Measurements from ENCODE around the gene OSER1.
A peak's percentile ranks its signal among the peaks of the same experiment; 100 is the strongest.

Gene OSER1

GRCh38 chr20:44224637-44225036, 14.1 kb upstream of the OSER1 start:
- WGBS (ENCODE audit: insufficient coverage, insufficient read length) = no CpG with 5 or more reads among the region's 5 CpGs
- Histone ChIP-seq H3K9me3 (ENCODE audit: control insufficient read depth, insufficient read depth, low read length) (no peaks in the 10 kb centered on the region), H3K27ac (ENCODE audit: low read length) (no peak overlapping the region), H3K4me1 (ENCODE audit: control insufficient read depth, insufficient read depth, low read length) (no peaks in the 10 kb centered on the region), H3K4me3 (ENCODE audit: low read length) (no peak overlapping the region), H3K27me3 (ENCODE audit: control insufficient read depth, insufficient read depth, low read length) (no peaks in the 10 kb centered on the region), H3K36me3 (ENCODE audit: control insufficient read depth, insufficient read depth, low read length) (no peaks in the 10 kb centered on the region)
- no peak for DNase-seq (ENCODE audit: low read depth, low spot score)

GRCh38 chr20:44223721-44224120, 13.2 kb upstream of the OSER1 start:
- Histone ChIP-seq H3K4me3 (ENCODE audit: low read length) (no peak overlapping the region), H3K27me3 (ENCODE audit: control insufficient read depth, insufficient read depth, low read length) (no peaks in the 10 kb centered on the region), H3K4me1 (ENCODE audit: control insufficient read depth, insufficient read depth, low read length) (no peaks in the 10 kb centered on the region), H3K9me3 (ENCODE audit: control insufficient read depth, insufficient read depth, low read length) (no peaks in the 10 kb centered on the region), H3K27ac (ENCODE audit: low read length) (no peak overlapping the region), H3K36me3 (ENCODE audit: control insufficient read depth, insufficient read depth, low read length) (no peaks in the 10 kb centered on the region)
- WGBS (ENCODE audit: insufficient coverage, insufficient read length) = no CpG with 5 or more reads among the region's 5 CpGs
- DNase-seq (ENCODE audit: low read depth, low spot score) = no peak

GRCh38 chr20:44222633-44223368, 12.2 kb upstream of the OSER1 start:
- WGBS (ENCODE audit: insufficient coverage, insufficient read length) = no CpG with 5 or more reads among the region's 7 CpGs
- no peaks in the 10 kb centered on the region for H3K9me3 ChIP-seq (ENCODE audit: control insufficient read depth, insufficient read depth, low read length)
- H3K27me3 ChIP-seq (ENCODE audit: control insufficient read depth, insufficient read depth, low read length) = no peaks in the 10 kb centered on the region
- DNase-seq (ENCODE audit: low read depth, low spot score) = no peak
- H3K36me3 ChIP-seq (ENCODE audit: control insufficient read depth, insufficient read depth, low read length) = no peaks in the 10 kb centered on the region
- H3K4me3 ChIP-seq (ENCODE audit: low read length) = no peak overlapping the region
- H3K4me1 ChIP-seq (ENCODE audit: control insufficient read depth, insufficient read depth, low read length) = no peaks in the 10 kb centered on the region
- no peak overlapping the region for H3K27ac ChIP-seq (ENCODE audit: low read length)

- no CpG with 5 or more reads among the region's 5 CpGs for WGBS (ENCODE audit: insufficient coverage, insufficient read length)
- Histone ChIP-seq H3K27ac (ENCODE audit: low read length) (no peak overlapping the region), H3K9me3 (ENCODE audit: control insufficient read depth, insufficient read depth, low read length) (no peaks in the 10 kb centered on the region), H3K4me1 (ENCODE audit: control insufficient read depth, insufficient read depth, low read length) (no peaks in the 10 kb centered on the region), H3K4me3 (ENCODE audit: low read length) (no peak overlapping the region), H3K36me3 (ENCODE audit: control insufficient read depth, insufficient read depth, low read length) (no peaks in the 10 kb centered on the region), H3K27me3 (ENCODE audit: control insufficient read depth, insufficient read depth, low read length) (no peaks in the 10 kb centered on the region)
- DNase-seq (ENCODE audit: low read depth, low spot score) = no peak
Measured at GRCh38 chr20:44222027-44222426, 11.5 kb upstream of the OSER1 start.

- no peak overlapping the region for H3K27ac ChIP-seq (ENCODE audit: low read length)
- no peak overlapping the region for H3K4me3 ChIP-seq (ENCODE audit: low read length)
- DNase-seq (ENCODE audit: low read depth, low spot score) = no peak
- H3K27me3 ChIP-seq (ENCODE audit: control insufficient read depth, insufficient read depth, low read length) = no peaks in the 10 kb centered on the region
- no CpG with 5 or more reads among the region's 3 CpGs for WGBS (ENCODE audit: insufficient coverage, insufficient read length)
- H3K36me3 ChIP-seq (ENCODE audit: control insufficient read depth, insufficient read depth, low read length) = no peaks in the 10 kb centered on the region
- no peaks in the 10 kb centered on the region for H3K4me1 ChIP-seq (ENCODE audit: control insufficient read depth, insufficient read depth, low read length)
- no peaks in the 10 kb centered on the region for H3K9me3 ChIP-seq (ENCODE audit: control insufficient read depth, insufficient read depth, low read length)
Measured at GRCh38 chr20:44221368-44221954, 10.9 kb upstream of the OSER1 start.

- Histone ChIP-seq H3K27me3 (ENCODE audit: control insufficient read depth, insufficient read depth, low read length) (no peaks in the 10 kb centered on the region), H3K9me3 (ENCODE audit: control insufficient read depth, insufficient read depth, low read length) (no peaks in the 10 kb centered on the region), H3K27ac (ENCODE audit: low read length) (no peak overlapping the region), H3K36me3 (ENCODE audit: control insufficient read depth, insufficient read depth, low read length) (no peaks in the 10 kb centered on the region), H3K4me3 (ENCODE audit: low read length) (no peak overlapping the region), H3K4me1 (ENCODE audit: control insufficient read depth, insufficient read depth, low read length) (no peaks in the 10 kb centered on the region)
- DNase-seq (ENCODE audit: low read depth, low spot score) = no peak
- no CpG with 5 or more reads among the region's 6 CpGs for WGBS (ENCODE audit: insufficient coverage, insufficient read length)
Measured at GRCh38 chr20:44219791-44220190, 9.2 kb upstream of the OSER1 start.

- no peaks in the 10 kb centered on the region for H3K27me3 ChIP-seq (ENCODE audit: control insufficient read depth, insufficient read depth, low read length)
- H3K4me1 ChIP-seq (ENCODE audit: control insufficient read depth, insufficient read depth, low read length) = no peaks in the 10 kb centered on the region
- no peak overlapping the region for H3K27ac ChIP-seq (ENCODE audit: low read length)
- WGBS (ENCODE audit: insufficient coverage, insufficient read length) = no CpG with 5 or more reads among the region's 5 CpGs
- no peaks in the 10 kb centered on the region for H3K9me3 ChIP-seq (ENCODE audit: control insufficient read depth, insufficient read depth, low read length)
- no peaks in the 10 kb centered on the region for H3K36me3 ChIP-seq (ENCODE audit: control insufficient read depth, insufficient read depth, low read length)
- DNase-seq (ENCODE audit: low read depth, low spot score) = no peak
- H3K4me3 ChIP-seq (ENCODE audit: low read length) = no peak overlapping the region
Measured at GRCh38 chr20:44219170-44219730, 8.7 kb upstream of the OSER1 start.

- Histone ChIP-seq H3K4me1 (ENCODE audit: control insufficient read depth, insufficient read depth, low read length) (no peaks in the 10 kb centered on the region), H3K36me3 (ENCODE audit: control insufficient read depth, insufficient read depth, low read length) (no peaks in the 10 kb centered on the region), H3K9me3 (ENCODE audit: control insufficient read depth, insufficient read depth, low read length) (no peaks in the 10 kb centered on the region), H3K27me3 (ENCODE audit: control insufficient read depth, insufficient read depth, low read length) (no peaks in the 10 kb centered on the region), H3K4me3 (ENCODE audit: low read length) (no peak overlapping the region), H3K27ac (ENCODE audit: low read length) (no peak overlapping the region)
- DNase-seq (ENCODE audit: low read depth, low spot score) = no peak
- WGBS (ENCODE audit: insufficient coverage, insufficient read length) = no CpG with 5 or more reads among the region's 4 CpGs
Measured at GRCh38 chr20:44218446-44218845, 7.9 kb upstream of the OSER1 start.

- Histone ChIP-seq H3K36me3 (ENCODE audit: control insufficient read depth, insufficient read depth, low read length) (no peaks in the 10 kb centered on the region), H3K27me3 (ENCODE audit: control insufficient read depth, insufficient read depth, low read length) (no peaks in the 10 kb centered on the region), H3K4me3 (ENCODE audit: low read length) (no peak overlapping the region), H3K27ac (ENCODE audit: low read length) (no peak overlapping the region), H3K4me1 (ENCODE audit: control insufficient read depth, insufficient read depth, low read length) (no peaks in the 10 kb centered on the region), H3K9me3 (ENCODE audit: control insufficient read depth, insufficient read depth, low read length) (no peaks in the 10 kb centered on the region)
- no CpG with 5 or more reads among the region's 11 CpGs for whole genome bisulfite sequencing (ENCODE audit: insufficient coverage, insufficient read length)
- peak; percentile 47 for DNase-seq (ENCODE audit: low read depth, low spot score)
Measured at GRCh38 chr20:44217342-44218092, 6.9 kb upstream of the OSER1 start.

- WGBS (ENCODE audit: insufficient coverage, insufficient read length) = no CpG with 5 or more reads among the region's 7 CpGs
- Histone ChIP-seq H3K9me3 (ENCODE audit: control insufficient read depth, insufficient read depth, low read length) (no peaks in the 10 kb centered on the region), H3K36me3 (ENCODE audit: control insufficient read depth, insufficient read depth, low read length) (no peaks in the 10 kb centered on the region), H3K27ac (ENCODE audit: low read length) (no peak overlapping the region), H3K4me1 (ENCODE audit: control insufficient read depth, insufficient read depth, low read length) (no peaks in the 10 kb centered on the region), H3K4me3 (ENCODE audit: low read length) (no peak overlapping the region), H3K27me3 (ENCODE audit: control insufficient read depth, insufficient read depth, low read length) (no peaks in the 10 kb centered on the region)
- DNase-seq (ENCODE audit: low read depth, low spot score) = no peak
Measured at GRCh38 chr20:44215125-44215524, 4.6 kb upstream of the OSER1 start.

All from iPS DF 6.9 (cell line).